Measurements from ENCODE around the gene ADO.

Gene ADO

DNA sequence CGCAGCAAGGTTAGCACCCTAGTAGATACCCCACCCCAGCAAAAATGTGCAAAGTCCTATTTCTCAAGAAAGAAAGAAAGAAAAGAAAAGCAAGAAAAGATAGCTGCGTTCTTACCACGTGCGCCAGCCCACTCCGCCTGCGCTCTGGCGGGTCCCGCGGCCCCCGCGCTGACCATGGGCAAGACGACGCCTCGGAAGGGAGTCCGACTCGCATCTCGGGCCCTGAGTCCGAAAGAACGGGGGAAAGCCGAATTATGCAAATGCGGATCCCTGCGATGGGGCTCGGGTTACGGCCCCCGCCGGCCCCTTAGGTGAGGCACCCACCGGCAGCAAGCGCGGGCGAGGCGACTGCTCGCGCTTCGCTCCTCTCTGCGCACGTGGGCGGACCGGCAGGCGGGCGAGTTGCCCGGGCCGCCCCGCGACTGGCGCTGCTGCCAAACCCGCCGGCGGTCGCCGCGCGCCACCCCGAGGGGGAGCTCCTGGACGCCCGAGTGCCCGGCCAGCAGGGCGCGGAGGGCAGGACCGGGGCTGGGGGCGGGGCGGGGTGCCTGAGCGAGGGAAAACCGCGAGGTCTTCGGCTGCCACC is 14.0 kb downstream of the ADO start:
- DNase-seq = no peak

DNA sequence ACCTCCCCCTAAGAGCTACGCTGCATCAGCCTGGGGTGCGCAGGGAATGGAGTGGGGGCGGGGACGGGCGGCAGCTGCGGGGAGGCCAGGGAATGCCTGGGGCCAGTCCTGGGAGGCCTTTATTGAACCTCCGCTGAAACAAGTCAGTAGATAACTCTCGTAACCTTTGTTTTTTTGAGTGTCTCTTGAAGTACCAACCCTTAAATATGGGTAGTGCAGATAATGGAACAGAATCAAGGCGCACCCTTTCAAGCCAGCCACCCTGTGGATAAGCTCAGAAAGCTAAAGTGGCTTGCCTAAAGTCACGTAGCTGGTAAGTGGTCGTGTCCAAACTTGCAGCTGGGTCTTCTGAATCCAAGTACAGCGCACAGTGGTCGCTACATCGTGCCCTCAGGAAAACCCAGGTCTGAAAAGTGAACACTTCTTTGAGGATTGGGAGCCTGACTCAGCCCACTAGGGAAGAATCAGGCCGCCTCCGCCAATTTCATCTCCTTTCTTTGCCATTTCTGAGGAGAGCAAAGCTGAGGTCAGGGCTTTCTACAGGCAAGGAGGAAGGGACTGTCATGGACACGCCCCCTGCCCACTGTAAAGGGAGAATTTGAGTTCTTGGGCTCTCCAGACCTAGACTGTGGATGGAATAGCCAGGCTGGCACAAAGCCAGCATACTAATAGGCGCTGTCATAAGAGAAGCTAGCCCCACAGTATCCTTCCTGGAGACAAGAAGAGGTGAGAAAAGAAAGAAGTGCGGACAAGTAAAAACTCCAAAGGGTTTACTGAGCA is 14.8 kb downstream of the ADO start:
- DNase-seq = no peak

DNA sequence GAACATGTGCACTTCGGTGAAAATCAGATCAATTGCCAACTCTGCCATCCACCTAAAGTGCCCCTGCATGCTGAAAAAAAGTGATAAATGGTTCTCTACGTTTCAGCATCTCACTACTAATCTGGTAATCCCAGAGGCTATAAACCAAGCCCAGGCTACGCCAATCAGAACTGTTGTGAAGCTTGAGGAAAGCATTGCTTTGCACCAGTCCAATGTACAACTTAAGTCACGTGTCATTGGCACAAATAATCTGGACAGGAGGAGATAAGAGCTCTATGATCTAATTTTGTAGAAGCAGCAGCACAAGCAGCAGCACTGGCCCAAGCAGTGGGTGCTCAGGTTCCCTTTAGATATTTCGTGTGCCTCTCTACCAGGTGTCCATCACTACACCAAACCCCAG is 16.1 kb downstream of the ADO start:
- DNase-seq = no peak

DNA sequence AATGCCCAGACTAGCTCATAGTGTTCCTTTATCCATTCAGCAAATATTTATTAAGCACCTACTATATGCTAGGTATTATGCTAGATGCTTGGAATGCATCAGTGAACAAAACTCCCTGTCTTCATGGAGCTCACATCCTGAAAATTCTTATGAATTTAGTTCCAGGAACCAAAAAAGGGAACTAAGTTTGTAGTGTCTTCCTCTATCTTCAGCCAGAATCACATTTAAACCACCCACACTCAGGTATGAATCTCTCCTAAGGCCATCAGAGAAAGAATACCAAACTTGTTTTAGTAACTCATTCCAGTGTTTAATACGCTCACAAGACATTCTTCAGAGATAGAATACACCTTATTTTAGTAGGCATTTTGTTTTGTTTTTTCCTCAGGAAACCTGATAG is 21.8 kb downstream of the ADO start:
- DNase-seq = no peak

DNA sequence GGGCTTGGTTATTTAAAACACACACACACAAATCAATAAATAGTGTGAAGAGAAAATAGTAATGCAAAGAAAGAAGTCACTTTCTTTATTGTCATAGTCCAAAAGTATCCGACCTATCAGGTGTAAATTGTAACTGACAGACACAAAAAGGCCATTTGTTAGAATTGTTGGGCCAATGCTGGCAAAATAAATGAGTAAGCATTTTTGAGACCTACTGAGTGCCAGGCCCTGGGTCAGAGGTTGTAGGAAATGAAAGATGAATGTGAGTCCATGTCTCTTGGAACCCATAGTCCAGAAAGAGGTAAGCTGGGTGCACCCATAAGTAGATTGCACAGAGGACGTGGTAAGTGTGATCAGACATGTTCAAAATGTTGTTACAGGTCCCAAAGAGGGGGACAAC is 25.1 kb downstream of the ADO start:
- no peak for DNase-seq

DNA sequence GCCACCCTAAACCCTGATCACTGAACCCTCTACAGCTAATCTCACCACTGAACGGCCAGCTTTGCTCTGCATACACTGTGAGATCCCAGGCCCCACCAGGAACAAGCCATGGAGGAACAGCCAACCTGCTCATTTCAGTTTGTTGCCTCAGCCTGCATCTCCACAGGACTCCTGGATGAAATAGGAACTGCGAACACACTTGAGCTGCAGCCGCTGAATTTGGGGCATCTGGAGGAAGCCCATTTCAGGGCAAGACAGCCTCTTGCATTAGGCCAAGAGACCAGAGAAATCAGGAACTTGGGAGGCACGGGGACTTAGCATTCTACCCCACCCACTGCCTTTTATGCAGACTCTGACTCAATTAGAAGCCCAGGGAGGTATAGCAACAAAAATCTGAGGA is 26.2 kb downstream of the ADO start:
- DNase-seq = no peak

DNA sequence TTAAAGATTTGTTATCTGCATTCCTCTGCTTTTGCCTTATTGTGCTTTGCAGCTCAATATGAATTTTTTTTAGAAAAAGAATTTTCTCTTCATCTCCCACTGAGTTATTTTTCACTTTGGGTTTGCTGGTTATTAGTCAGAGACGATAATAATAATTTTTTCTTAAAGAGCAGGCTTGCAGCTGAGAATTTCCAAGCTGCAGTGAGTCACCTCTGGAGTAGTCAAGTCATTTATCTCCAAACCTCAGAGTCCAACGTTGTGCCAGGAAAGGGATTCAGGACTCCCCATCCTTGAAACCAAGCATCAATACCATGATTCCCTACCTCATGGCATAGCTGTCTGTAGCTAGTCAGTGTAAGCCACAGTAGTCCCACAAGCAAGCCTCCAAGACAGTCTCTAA is 26.8 kb downstream of the ADO start:
- no peak for DNase-seq

DNA sequence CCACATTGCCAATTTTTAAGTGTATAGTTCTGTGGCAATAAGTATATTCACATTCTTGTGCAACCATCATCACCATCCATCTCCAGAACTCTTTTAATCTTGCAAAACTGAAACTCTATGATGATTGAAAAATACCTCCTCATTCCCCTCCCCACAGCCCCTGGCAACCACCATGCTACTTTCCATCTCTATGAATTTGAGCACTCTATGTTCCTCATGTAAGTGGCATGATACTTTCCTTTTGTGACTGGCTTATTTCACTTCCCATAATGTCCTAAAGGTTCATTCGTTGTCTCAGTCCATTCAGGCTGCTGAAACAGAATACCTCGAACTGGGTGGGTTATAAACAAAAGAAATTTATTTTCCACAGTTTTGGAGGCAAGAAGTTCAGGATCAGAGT is 35.1 kb downstream of the ADO start:
- DNase-seq = no peak

DNA sequence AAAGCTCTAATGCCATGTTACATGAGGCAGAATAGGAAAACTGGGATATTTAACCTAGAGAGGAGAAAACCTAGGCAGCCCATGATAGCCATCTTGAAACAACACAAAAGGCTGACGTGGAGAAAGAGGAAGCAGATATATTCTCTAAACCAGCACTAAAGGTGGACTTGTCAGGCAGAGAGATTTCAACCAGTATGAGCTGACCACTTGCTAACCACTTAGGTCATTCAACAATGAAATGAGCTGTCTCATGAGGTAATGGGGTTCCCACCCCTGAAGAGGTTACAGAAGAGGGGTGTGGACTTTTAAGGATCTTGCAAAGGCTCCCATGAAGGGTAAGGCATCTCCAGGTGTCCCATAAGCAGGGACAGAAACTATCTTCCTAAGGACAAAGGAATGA is 38.5 kb downstream of the ADO start:
- DNase-seq = no peak

DNA sequence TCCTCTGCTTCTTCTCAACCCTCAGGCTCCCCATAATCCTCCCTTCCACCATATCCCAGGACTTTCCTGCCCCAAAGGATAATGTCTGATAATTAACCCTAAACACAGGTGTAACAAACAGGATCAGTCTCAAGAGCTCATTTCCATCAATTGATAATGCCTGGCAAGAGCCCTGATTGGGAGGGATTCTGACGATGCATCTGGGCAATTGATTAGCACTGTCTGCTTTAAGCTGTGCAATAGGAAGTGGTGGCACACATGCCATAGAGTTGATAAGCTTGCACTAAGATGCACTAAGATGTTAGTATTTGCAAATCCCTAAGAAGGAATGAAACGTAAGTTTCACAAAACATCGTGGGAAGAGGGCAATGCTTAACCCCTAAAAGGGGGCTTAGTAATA is 39.1 kb downstream of the ADO start:
- no peak for DNase-seq

DNA sequence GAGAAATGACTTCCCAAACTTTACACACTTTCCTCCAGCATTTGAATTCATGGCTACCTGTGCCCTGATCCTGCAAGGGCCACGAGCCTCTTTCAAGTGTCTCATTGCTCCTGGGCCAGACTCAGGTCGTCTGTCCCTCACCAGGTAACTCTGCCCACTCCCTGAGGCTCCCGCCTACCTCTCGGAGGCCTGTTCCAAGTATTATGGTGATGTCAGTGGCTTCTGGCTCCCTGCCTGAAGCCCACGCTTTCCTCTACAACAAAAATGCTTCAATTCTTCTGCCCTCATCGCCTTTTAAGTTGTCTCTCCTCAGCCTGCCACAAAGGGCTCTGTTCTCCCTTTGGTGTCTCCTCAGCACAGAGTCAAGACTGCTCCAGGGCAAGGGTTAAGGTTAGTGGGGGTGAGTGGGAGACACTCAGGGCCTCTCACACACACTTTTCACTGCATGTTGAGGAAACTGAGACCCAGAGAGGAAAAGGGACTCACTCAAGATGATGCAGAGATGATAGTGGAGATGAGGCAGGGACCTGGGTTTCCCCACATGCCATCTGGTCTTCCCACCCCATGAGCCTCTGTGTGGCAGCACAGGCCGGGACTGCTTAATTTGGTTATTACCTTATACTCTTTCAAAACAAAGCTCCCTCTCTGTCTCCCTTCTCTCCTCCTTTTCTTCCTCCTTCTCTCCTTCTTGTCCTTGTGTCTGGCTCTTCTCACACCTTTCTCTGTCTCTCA is 39.9 kb downstream of the ADO start:
- DNase-seq = no peak

DNA sequence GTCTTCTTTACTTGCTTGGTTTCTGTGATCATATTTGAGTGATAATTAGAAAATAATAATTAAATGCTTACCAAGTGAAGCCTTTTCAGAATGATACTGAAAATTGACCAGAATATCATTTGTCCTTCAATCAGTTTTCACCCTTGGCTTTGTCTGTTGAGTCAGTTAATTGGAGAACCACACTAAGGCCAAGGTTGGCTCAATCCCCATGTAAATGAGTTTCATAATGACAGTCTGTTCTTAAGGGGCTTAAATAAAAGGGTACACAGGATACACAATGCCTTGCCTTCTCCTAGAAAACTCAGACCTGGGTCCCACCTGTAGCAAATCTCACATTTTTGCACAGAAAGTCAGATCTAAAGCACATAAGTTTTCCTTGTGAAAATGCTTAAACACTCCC is 42.9 kb downstream of the ADO start:
- no peak for DNase-seq

DNA sequence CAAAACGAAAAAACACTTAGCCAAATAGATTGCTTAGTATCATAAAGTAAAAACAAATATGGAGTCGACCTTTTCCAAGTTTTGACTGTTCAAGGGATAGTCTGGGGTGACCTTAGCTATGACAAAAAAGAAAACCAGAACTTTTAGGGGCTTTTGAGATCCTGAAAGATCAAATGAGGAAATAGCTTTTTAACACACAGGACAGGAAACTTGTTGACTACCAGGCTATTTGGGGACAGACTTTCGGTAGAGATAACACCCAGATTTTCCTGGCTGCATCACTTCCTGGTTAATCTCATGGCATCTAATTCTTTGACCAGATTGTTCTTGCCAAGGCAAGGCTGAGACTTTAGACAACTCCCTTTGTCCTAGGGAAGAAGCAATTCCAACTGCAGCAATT is 46.1 kb downstream of the ADO start:
- DNase-seq = no peak

DNA sequence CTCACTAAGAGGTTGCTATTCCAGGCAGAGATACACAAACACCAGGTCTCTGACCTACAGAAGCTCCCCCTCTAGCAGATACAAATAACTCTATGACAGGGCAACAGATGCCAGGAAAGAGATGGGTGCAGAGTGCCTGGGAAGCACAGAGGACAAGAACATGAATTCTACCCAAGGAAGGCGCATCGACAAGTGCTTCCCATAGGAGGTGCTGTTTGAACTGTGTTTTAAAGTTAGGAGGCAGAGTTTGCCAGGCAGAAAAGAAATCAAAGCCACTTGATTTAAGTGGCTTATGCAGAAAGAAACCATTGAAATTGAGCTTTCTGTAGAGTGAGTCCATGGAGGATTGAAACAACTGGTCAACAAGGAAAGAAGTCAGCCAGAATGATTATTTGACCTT is 46.9 kb downstream of the ADO start:
- DNase-seq = no peak

DNA sequence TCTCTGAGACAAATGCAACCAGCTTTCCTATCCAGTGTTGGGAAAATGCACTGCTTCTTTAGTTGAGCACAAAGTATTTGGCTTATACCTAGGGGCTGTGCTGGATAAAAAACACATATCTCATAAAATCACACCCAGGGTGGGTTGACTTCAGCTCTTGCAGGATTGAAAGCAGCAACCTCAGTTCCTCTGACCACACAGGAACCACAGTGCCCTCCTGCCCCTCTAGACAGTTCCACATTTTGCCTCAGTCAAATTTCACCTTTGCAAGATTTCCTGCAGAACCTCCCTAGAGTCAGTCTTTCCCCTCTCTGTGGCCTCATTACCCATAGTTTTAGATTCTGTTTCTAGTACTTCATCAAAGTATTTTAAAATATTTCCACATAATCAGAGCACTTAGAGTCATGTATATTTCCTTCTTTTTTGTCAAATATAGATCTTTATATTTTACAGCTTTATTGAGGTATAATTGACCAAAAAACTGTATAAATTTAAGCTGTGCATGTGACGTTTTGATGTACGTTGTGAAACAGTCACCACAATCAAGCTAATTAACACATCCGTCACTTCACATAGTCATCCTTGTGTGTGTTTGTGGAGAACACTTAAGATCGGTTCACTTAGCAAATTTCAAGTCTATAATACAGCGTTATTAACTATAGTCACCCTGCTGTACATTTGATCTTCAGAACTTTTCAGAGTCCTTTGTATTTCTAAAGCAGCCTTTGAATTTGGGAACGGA is 48.6 kb downstream of the ADO start:
- DNase-seq = no peak

DNA sequence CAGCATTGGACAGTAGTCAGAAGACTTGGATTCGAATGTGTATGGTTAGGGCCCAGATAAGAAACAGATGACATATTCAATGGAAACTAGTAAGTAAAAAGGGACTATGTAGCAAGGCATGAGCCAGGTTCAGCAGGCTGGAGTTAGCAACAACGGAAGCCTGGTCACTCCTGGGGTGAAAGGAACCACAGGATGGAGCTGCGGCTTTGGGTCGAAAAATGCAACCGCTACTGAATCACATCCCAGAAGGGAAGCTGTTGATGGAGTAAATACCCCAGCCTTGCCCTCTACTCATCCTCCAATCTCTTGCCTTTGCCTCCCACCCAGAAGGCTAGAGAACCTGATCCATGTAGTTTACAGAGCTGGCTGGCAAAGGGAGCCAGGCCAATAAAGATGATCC is 49.2 kb downstream of the ADO start:
- DNase-seq = no peak

DNA sequence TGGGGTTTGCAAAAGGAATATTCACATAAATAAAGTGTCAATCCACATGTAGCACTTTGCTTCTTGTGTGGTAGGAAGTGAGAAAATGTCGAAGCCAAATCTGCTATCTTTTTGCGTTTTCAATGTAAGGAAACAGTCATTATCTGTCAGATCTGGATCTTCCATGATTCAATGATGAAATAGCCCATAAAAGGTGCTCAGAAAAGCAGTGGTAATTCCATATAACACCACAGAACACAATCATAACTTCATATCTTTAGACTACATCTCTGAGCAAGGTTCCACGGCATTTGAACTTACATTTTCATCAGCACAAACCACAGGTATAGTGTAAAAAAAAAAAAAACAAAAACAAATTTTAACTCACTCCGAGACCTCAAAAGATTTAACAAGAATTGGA is 51.5 kb downstream of the ADO start:
- DNase-seq = no peak

Data from hippocampal formation (tissue), 2 donors.